ENCODE results near the gene GLDC. TPM values are rescaled to one million over a fixed set of nuclear protein-coding genes. Genes with fewer than 3 reads are reported as not detected.

The GLDC gene
- total RNA-seq, 1 donor from 2014 or later, result 1.7 TPM

DNA sequence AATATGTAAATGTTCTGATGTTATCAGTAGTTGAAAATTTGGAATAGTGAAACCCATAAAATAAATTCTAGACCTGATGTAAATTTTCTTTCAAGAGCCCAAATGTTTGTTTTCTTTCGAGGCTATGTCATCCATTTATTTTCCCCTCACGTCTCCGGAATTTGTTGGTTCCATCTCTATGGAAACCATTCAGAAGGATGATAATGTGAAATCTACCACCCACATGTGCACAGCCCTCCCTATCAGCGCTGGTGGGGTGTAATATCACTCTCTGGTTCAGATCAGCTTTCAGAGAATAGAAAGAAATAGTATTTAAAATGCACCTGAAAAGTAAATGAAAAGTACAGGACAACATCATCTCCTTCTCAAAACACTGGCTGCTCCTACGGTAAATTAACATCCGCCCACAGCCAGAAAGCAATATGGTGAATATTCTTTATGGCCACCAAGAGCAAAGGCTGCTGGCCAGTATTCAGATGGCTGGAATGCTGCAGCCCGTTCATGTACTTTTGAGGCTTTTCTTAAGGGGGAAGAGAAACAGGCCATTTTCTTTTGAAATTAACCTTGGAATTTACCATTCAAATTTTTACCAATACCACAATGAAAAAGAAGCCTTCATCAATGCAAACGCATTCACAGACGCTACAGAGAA is 28.5 kb downstream of the GLDC start:
- TF ChIP-seq, protein P1, sequence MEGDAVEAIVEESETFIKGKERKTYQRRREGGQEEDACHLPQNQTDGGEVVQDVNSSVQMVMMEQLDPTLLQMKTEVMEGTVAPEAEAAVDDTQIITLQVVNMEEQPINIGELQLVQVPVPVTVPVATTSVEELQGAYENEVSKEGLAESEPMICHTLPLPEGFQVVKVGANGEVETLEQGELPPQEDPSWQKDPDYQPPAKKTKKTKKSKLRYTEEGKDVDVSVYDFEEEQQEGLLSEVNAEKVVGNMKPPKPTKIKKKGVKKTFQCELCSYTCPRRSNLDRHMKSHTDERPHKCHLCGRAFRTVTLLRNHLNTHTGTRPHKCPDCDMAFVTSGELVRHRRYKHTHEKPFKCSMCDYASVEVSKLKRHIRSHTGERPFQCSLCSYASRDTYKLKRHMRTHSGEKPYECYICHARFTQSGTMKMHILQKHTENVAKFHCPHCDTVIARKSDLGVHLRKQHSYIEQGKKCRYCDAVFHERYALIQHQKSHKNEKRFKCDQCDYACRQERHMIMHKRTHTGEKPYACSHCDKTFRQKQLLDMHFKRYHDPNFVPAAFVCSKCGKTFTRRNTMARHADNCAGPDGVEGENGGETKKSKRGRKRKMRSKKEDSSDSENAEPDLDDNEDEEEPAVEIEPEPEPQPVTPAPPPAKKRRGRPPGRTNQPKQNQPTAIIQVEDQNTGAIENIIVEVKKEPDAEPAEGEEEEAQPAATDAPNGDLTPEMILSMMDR (IDR thresholded peaks at IDR 0.05), result no peak
- H3K4me3 ChIP-seq, result no peak overlapping the region
- no peaks in the 10 kb centered on the region for H3K36me3 ChIP-seq
- H3K9me3 ChIP-seq, result no peaks in the 10 kb centered on the region
- H3K4me1 ChIP-seq, result no peaks in the 10 kb centered on the region
- DNase-seq (no peak), ATAC-seq (no peak)
- intact Hi-C loops (cut with DNase I), result no loop called here
- H3K27ac ChIP-seq, result no peak overlapping the region
- H3K27me3 ChIP-seq, result no peaks in the 10 kb centered on the region

DNA sequence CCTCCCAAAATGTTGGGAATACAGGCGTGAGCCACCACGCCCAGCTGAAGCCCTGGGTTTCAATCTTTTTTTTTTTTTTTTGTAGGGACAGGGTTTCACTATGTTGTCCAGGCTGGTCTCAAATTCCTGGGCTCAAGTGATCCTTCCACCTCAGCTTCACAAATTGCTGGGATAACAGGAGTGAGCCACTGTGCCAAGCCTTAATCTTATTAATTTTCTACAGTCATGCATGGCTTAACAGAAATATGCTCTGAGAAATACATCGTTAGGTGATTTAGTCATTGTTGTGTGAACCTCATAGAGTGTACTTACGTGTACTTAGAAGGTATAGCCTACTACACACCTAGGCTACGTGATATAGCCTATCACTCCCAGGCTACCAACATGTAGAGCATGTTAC is 31.0 kb downstream of the GLDC start:
- no peaks in the 10 kb centered on the region for H3K4me1 ChIP-seq
- TF ChIP-seq, protein P1 (IDR thresholded peaks at IDR 0.05), result no peak
- intact Hi-C loops (cut with DNase I), result no loop called here
- H3K9me3 ChIP-seq, result no peaks in the 10 kb centered on the region
- DNase-seq (no peak), ATAC-seq (no peak)
- H3K27ac ChIP-seq, result no peak overlapping the region
- no peaks in the 10 kb centered on the region for H3K27me3 ChIP-seq
- H3K4me3 ChIP-seq, result no peak overlapping the region
- H3K36me3 ChIP-seq, result no peaks in the 10 kb centered on the region

DNA sequence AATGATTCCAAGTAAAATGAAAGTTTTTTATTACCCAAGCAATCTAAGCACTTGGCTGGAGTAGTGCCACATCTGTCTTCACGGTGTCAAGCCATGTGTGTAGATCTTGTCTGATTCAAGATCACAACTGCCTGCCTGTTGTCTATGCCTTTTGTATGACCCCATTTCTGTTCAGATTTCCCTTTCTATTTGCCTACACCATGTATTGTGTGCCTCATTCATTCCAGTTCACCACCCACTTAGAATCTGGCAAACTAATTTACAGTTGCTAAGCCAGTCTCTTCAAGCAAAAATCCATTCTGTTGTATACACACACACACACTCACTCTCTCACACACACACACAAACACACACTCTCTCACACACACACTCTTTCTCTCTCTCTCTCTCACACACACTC is 33.7 kb downstream of the GLDC start:
- intact Hi-C loops (cut with DNase I), result no loop called here
- TF ChIP-seq, protein P1 (IDR thresholded peaks at IDR 0.05), result no peak
- ATAC-seq, result no peak

DNA sequence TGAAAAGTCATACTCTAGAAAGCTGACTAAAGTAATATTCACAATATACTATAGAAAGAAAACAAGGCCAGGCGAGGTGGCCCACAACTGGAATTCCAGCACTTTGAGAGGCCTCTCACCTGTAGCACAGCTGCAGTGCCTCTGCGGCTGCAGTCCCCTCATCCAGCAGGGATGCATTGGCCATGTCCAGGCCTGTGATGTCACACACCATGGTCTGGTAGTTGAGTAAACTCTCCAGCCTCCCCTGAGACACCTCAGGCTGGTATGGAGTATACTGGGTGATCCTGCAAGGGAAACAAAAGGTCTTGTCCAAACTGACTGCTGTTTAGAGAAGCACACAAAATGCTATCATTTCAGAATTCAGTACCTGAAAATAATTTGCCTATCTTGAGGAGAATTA is 35.5 kb downstream of the GLDC start:
- DNase-seq (no peak), ATAC-seq (no peak)
- H3K9me3 ChIP-seq, result no peaks in the 10 kb centered on the region
- H3K36me3 ChIP-seq, result no peaks in the 10 kb centered on the region
- no peak overlapping the region for H3K27ac ChIP-seq
- intact Hi-C loops (cut with DNase I), result no loop called here
- H3K4me3 ChIP-seq, result no peak overlapping the region
- TF ChIP-seq, protein P1 (IDR thresholded peaks at IDR 0.05), result no peak
- H3K27me3 ChIP-seq, result no peaks in the 10 kb centered on the region
- H3K4me1 ChIP-seq, result no peaks in the 10 kb centered on the region

More for the DNA sequence above, 33.7 kb downstream of the GLDC start:
- no peaks in the 10 kb centered on the region for H3K9me3 ChIP-seq
- no peak overlapping the region for H3K4me3 ChIP-seq
- no peak for DNase-seq
- no peaks in the 10 kb centered on the region for H3K4me1 ChIP-seq
- no peaks in the 10 kb centered on the region for H3K27me3 ChIP-seq
- no peaks in the 10 kb centered on the region for H3K36me3 ChIP-seq
- H3K27ac ChIP-seq, result no peak overlapping the region

DNA sequence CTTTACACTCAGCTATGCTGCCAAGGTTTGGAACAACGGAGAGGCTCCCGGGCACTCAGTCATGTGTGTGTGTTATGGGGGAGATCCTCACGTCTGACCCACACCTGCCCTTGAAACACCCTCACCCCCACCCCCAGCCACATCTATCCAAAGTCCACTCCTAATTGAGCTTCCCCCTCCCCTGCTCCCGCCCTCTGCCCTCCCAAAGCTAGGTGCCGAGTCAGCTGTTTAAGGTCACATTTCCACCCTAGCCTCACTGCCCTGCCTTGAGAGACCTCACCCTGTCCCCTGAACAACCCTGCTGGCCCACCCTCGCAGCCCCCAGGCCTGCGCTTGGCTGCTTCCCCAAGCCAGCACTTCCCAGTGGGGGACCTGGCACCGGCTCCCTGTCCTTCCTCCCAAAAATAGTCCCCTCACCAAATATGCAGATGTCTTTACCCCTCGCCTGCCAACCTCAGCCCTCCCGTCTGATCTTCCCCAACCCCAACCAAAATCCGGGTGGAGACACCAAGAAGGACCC is 36.0 kb downstream of the GLDC start:
- DNase-seq, result no peak
- intact Hi-C loops (cut with DNase I), result no loop called here
- TF ChIP-seq, protein P1 (IDR thresholded peaks at IDR 0.05), result no peak
- H3K4me1 ChIP-seq, result no peaks in the 10 kb centered on the region
- no peak overlapping the region for H3K4me3 ChIP-seq
- no peak for ATAC-seq
- no peaks in the 10 kb centered on the region for H3K36me3 ChIP-seq
- no peaks in the 10 kb centered on the region for H3K9me3 ChIP-seq
- H3K27ac ChIP-seq, result no peak overlapping the region
- H3K27me3 ChIP-seq, result no peaks in the 10 kb centered on the region
